ENCODE measurements around the gene KIF16B. TPM values are rescaled to one million over a fixed set of nuclear protein-coding genes. Genes with fewer than 3 reads are reported as not detected.

KIF16B gene
- total RNA-seq, 4 donors from 2014 or later, result 15.7 to 29.0 (median 19.3) TPM

DNA sequence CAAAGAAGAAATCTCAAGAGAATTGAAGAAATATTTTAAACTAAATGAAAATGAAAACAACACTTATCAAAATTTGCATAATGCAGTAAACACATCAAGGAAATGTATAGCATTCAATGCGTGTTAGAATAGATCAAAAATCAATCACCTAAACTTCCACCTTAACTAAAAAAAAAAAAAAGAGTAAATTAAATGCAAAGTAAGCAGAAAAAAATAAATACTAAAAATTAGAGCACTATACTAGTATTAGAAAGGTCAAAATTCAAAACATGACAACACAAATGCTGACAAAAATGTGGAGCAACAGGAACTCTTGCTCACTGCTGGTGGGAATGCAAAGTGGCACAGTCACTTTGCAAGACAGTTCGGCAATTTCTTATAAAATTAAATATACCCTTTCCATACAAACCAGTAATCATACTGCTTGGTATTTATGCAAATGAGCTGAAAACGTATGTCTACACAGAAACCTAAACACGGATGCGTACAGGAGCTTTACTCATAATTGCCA, 103.8 kb downstream of the KIF16B start:
- no peak for DNase-seq (ENCODE audit: low spot score)
- ATAC-seq (ENCODE audit: low FRiP score), result no peak
- TF ChIP-seq CTCF (IDR thresholded peaks at IDR 0.05), result no peak

GRCh38 chr20:16462711-16463110, 110.5 kb downstream of the KIF16B start:
- no peak for ATAC-seq (ENCODE audit: low FRiP score)
- no peak for TF ChIP-seq CTCF (IDR thresholded peaks at IDR 0.05)
- DNase-seq (ENCODE audit: low spot score), result no peak

DNA sequence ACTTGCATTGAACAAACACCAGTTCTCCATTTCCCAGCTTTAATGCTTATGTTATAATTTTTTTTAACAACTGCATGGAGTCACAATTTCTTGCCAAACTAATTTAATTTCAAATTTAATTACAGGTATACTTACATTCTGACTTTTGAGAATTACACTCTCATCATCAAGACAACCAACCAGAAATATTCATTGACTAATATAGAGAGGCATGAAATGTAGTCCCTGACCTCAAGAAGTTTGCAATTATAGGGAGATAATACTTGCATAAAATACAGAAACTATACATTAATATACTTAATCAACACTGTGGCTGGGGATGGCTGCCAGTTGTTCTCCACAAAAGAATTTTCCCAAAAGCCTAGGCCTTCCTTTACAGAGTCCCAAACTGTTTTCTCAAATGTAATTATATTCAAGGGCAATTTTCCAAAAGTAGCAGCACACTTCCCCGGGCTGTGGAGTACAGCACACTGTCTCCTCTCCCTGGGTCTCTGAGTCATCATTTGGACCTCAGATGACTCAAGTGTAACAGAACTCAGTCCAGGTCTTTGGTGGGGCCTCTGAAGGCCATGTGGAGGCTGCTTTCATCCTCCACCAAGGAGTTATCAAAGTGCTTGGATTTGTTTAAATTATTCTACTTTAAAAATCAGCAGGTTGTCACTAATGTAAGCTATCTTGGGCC, 114.1 kb downstream of the KIF16B start:
- no peak for TF ChIP-seq CTCF (IDR thresholded peaks at IDR 0.05)
- no peak for DNase-seq (ENCODE audit: low spot score)
- ATAC-seq (ENCODE audit: low FRiP score), result peak; percentile 97

- TF ChIP-seq CTCF (IDR thresholded peaks at IDR 0.05), result no peak
- no peak for ATAC-seq (ENCODE audit: low FRiP score)
- no peak for DNase-seq (ENCODE audit: low spot score)
These were observed 115.7 kb downstream of the KIF16B start for GRCh38 chr20:16457514-16457913.

GRCh38 chr20:16455324-16455723, 117.9 kb downstream of the KIF16B start:
- DNase-seq (ENCODE audit: low spot score) (no peak), ATAC-seq (ENCODE audit: low FRiP score) (no peak)
- TF ChIP-seq CTCF (IDR thresholded peaks at IDR 0.05), result no peak

- ATAC-seq (ENCODE audit: low FRiP score) (no peak), DNase-seq (ENCODE audit: low spot score) (no peak)
- no peak for TF ChIP-seq CTCF (IDR thresholded peaks at IDR 0.05)
These were observed 121.3 kb downstream of the KIF16B start for GRCh38 chr20:16451982-16452381.

DNA sequence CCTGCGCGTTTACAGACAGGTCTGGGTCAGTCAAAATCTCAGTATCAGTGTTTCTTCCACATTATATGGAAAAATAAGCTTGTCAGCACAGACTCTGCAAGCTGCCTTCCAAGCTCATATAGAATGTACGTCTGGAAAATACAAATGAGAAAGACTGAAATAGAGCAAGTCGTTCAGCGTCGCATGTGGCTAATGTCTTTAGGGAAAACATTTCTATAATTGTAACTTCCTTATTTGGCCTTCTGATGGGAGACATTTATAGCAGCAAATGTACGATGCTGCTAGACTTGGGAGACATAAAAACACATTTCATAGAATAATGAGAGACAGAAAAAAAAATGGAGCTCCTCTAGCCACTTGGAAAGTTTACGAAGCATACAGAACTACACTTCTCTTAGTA, 122.2 kb downstream of the KIF16B start:
- ATAC-seq (ENCODE audit: low FRiP score) (no peak), DNase-seq (ENCODE audit: low spot score) (no peak)
- no peak for TF ChIP-seq CTCF (IDR thresholded peaks at IDR 0.05)
